GM18519 (cell line): Measurements from ENCODE around the gene SIN3B.

ENCODE experiments used
- ATAC-seq: cut with Tn5 transposase; IDR thresholded peaks from one replicate; pipeline ENCODE4 v1.9.1; 2021; ENCODE audit warnings: mild to moderate bottlenecking, moderate library complexity; ENCODE audit not compliant: unreplicated experiment, low FRiP score

SIN3B gene

DNA sequence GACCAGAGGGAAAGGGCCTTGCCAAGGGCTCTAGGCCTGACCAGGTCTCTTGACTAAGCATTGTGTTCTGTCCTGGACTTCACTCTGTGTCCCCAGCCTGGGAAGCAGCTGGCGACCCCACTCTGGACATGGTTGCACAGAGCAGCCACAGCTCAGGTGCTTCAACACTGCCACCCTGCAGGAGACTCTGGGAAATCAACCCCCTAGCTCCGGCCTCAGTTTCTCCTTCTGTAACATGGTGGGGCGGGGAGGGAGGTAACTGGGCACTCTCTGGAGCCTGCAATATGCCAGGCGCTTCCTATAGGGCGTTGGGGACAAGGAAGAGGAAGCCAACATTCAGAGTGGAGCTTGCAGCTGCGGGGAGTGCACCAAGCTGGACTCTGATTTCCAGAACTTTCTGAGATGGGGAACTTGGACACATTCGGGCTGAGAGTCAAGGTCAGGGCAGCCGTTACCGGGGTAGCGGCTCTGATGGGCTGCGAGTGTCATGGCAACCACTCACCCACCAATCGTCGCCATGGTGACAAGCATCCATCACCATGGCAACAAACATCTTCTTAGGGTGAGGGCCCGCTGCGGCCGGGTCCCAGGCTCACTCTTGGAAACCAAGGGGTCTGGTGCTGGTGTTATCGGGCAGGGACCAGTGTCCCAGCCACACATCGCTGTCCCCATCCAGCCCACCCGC lies 72.4 kb downstream of the SIN3B start:
- ATAC-seq: no peak

DNA sequence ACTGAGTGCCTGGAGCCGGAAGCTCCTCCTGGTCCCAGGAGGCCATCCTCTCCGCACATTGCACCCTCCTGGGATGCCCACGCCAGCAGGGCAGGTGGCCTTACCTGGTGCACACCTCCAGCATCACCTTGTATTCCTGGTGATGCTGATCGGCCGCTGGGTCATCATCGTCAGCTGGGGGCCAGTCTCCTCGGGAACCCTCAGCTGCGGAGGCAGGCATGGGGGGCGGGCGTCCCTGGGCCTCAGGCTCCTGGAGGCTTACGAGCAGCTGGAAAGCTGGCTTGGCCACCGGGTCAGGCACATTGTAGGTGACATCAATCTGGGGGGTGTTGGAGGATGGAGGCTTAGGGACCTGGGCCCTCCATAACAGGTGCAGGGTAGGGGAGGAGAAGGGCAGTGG lies 73.3 kb downstream of the SIN3B start:
- no peak for ATAC-seq

DNA sequence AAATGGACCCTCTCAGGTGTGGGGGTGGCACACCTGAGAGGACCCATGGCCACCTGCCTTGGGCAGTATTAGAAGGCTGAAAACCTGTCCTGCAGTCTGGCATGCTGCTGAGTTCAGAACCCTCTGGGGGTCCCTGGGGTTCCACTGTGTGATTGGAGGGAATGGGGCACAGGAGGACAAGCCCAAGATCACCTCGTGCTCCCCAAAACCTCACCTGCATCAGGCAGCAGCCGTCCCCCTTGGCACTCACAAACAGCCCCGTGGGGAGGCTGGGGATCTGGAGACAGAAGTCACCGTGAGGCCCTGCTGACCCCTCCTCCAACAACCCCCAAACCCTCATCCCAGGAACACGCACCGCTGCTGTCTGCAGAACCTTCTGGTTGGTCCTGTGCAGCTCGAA lies 74.1 kb downstream of the SIN3B start:
- no peak for ATAC-seq

GRCh38 chr19:16904599-16904998 lies 75.4 kb downstream of the SIN3B start:
- ATAC-seq: no peak

DNA sequence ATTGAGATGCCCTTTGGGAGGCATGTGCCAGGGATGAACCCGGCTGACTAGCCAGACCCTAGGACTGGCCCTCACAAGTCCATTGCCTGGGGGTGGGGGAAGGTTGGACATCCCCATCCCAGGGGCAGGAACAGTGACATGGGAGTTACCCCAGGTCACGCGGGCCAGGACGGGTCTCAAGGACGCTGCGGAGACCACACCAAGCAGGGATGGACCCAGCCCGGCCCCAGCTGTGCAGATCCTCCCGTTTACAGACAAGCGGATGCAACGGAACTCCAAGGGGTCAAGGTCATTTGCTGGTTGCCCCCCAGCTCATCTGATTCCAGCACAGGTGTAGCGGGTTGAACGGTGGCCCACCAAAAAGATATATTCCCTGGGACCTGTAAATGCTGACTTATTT lies 79.6 kb downstream of the SIN3B start:
- ATAC-seq: no peak

DNA sequence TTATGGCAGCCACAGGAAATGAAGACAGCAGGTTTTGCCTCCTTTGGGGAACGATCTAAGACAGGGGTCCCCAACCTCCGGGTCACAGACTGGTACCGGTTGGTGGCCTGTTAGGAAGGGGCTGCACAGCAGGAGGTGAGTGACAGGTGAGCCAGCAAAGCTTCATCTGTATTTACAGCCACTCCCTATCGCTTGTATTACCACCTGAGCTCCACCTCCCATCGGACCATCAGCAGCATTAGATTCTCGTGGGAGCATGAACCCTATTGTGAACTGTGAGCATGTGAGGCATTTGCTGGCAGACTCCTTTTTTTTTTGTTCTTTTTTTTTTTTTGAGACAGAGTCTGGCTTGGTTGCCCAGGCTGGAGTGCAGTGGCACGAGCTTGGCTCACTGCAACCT lies 81.8 kb downstream of the SIN3B start:
- no peak for ATAC-seq

GRCh38 chr19:16912780-16913179 lies 83.6 kb downstream of the SIN3B start:
- no peak for ATAC-seq

DNA sequence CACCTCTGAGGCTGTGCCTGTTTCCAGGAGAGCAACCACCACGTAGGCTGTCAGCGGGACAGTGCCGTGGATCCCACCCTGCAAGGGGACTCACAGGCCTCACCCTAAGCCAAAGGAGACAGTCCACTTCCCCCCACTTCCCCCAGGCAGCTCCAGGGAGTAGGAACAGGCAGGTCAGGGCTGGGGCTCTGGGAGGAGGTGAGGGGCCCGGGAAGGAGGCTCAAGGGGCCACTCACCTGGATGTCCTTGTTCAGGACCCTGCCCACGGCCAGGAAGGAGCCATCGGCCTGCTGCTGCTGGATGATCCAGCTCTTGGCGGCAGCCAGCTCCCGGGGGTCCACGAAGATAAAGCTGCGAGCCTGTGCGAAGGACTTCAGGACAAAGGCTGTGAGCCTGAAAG lies 85.2 kb downstream of the SIN3B start:
- ATAC-seq: no peak

- no peak for ATAC-seq
Observed at GRCh38 chr19:16915135-16915534, 85.9 kb downstream of the SIN3B start.

GRCh38 chr19:16915734-16916133 lies 86.5 kb downstream of the SIN3B start:
- no peak for ATAC-seq

DNA sequence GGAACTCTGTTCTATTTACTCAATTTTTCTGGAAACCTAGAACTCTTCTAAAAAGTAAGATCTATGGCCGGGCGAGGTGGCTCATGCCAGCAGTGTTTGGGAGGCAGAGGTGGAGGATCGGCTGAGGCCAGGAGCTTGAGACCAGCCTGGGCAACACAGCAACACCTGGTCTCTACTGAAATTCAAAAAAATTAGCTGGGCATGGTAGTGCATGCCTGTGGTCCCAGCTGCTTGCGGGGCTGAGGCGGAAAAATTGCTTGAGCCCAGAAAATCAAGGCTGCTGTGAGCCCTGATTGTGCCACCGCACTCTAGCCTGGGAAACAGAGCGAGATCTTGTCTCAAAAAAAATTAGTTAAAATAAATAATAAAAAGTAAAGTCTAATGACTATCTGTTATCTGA lies 88.2 kb downstream of the SIN3B start:
- no peak for ATAC-seq

DNA sequence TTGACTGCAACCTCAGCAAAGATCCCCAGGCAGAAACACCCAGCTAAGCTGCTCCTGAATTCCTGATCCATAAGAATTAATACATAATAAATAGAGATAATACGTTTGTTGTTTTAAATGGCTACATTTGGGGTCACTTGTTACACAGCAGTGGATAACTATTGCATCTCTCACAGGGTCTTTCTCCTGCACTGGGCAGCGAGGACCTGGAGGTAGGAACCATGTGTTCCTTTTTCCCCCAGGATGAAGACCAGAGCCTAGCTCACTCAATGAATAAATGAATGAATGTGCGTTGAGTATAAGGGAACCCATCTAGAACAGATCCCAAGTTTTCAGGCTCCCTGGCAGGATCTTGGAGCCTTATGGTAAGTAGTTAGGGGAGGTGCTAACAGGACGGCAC lies 90.3 kb downstream of the SIN3B start:
- ATAC-seq: no peak

GRCh38 chr19:16920816-16921529 lies 91.8 kb downstream of the SIN3B start:
- ATAC-seq: no peak

- ATAC-seq: no peak
Observed at GRCh38 chr19:16921766-16922591, 92.8 kb downstream of the SIN3B start.

DNA sequence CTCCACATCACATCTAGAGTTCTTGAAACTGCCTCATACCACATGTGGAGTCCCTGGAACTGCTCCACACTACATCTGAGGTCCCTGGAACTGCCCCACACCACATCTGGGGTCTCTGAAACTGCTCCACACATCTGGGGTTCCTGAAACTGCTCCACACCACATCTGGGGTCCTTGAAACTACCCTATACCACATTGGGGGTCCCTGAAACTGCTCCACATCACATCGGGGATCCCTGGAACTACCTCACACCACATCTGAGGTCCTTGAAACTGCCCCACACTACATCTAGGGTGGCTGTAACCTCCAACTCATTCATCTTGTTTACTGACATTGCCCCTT lies 93.4 kb downstream of the SIN3B start:
- ATAC-seq: no peak

GRCh38 chr19:16922949-16923348 lies 93.8 kb downstream of the SIN3B start:
- no peak for ATAC-seq

DNA sequence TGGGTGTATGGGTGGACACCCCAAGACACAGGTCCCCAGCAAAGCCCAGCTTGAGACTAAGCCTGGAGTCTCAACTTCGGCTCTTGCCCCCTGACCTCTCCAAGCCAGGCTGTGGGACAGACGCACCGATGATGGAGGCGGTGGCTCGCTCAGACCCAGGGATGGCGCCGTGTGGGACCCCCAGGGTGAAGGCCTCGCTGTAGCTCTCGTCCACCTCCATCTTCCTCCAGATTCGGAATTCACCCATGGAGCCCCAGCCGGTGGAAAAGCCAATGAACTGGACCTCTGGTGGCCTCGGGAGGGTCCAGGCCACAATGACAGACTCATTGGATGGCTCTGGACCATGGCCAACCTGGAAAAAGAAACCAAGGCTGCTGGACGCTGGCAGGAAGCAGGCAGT lies 98.7 kb downstream of the SIN3B start:
- no peak for ATAC-seq

DNA sequence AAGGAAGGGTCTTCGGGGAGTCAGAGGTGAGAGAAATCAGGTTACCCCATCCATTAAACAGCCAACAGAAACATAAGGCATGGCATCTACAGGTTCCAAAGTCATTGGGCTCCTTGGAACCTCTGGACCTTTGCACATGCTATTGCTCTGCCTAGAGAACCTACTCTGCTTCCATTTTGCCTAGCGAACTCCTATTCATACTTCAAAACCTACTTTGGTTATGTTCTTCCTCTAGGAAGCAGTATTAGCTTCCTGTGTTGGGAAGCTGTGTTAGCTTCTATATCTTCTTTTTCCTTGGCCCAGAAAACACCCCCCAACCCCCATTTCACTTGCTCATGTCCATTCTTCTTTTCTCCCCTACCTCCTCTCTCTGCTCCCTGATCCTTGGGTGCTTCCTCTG lies 99.2 kb downstream of the SIN3B start:
- ATAC-seq: no peak

DNA sequence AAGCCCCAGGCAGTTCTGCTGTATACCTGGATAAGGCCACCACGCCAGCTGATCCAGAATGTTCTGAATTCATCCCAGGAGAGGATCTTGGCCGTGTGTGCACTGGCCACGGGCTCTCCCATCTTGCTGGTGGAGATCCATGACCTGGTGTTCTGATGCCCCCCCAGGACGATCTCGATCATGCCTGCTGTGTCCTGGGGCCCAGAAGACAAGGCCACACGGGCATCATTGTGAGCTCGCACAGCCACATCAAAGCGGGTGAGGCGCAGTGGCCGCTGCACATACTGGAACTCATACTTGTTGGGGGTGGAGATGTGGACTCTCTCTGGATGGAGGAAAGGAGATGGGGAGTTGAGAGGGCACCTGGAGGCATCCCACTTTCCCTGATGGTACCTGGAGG lies 99.7 kb downstream of the SIN3B start:
- no peak for ATAC-seq
